HEK293 (cell line): ENCODE data around the gene CTDSPL2.
A peak's percentile ranks its signal among the peaks of the same experiment; 100 is the strongest.

ENCODE experiments used
- KLF8 ChIP-seq: fragments of 450-650 bp; formaldehyde crosslinking; IDR thresholded peaks from 2 replicates; pipeline ENCODE4 v1.5.1; 2016; ENCODE audit warnings: missing biosample characterization, missing genetic modification characterization
- RBAK ChIP-seq: fragments of 450-650 bp; formaldehyde crosslinking; IDR thresholded peaks from 2 replicates; pipeline ENCODE4 v1.5.1; 2016; ENCODE audit warnings: missing biosample characterization, missing genetic modification characterization
- SCRT2 ChIP-seq: fragments of 450-650 bp; formaldehyde crosslinking; IDR thresholded peaks from 2 replicates; pipeline ENCODE4 v1.5.1; 2016; ENCODE audit warnings: missing biosample characterization, missing genetic modification characterization
- SETDB1 ChIP-seq: IDR thresholded peaks from one replicate; pipeline ENCODE4 v1.6.1; 2017; ENCODE audit warnings: mild to moderate bottlenecking, low read length, moderate library complexity, mixed read lengths; ENCODE audit not compliant: insufficient read length
- SP2 ChIP-seq: fragments of 450-650 bp; formaldehyde crosslinking; IDR thresholded peaks from 2 replicates; pipeline ENCODE4 v1.5.1; 2016; ENCODE audit warnings: missing biosample characterization, missing genetic modification characterization
- ZBTB20 ChIP-seq: fragments of 450-650 bp; formaldehyde crosslinking; IDR thresholded peaks from 2 replicates; pipeline ENCODE4 v1.5.1; 2016; ENCODE audit warnings: missing biosample characterization, missing genetic modification characterization
- ZNF16 ChIP-seq: fragments of 450-650 bp; formaldehyde crosslinking; IDR thresholded peaks from 2 replicates; pipeline ENCODE4 v1.5.1; 2016; ENCODE audit warnings: low read depth, missing biosample characterization, missing genetic modification characterization
- ZNF221 ChIP-seq: fragments of 450-650 bp; formaldehyde crosslinking; IDR thresholded peaks from 2 replicates; pipeline ENCODE4 v1.5.1; 2017; ENCODE audit warnings: missing biosample characterization, missing genetic modification characterization, borderline replicate concordance
- ZNF248 ChIP-seq: fragments of 450-650 bp; formaldehyde crosslinking; IDR thresholded peaks from 2 replicates; pipeline ENCODE4 v1.5.1; 2017; ENCODE audit warnings: missing biosample characterization, missing genetic modification characterization
- ZNF354C ChIP-seq: fragments of 450-650 bp; formaldehyde crosslinking; IDR thresholded peaks from 2 replicates; pipeline ENCODE4 v1.5.1; 2016; ENCODE audit warnings: missing biosample characterization, missing genetic modification characterization, low read depth, borderline replicate concordance
- ZNF416 ChIP-seq: fragments of 450-650 bp; formaldehyde crosslinking; IDR thresholded peaks from 2 replicates; pipeline ENCODE4 v1.5.1; 2016; ENCODE audit warnings: missing biosample characterization, missing genetic modification characterization
- ZNF560 ChIP-seq: fragments of 450-650 bp; formaldehyde crosslinking; IDR thresholded peaks from 2 replicates; pipeline ENCODE4 v1.5.1; 2017; ENCODE audit warnings: missing biosample characterization, missing genetic modification characterization, borderline replicate concordance
- ZNF596 ChIP-seq: fragments of 450-650 bp; IDR thresholded peaks from 2 replicates; pipeline ENCODE4 v1.5.0; 2018; ENCODE audit warnings: missing biosample characterization, mild to moderate bottlenecking, missing genetic modification characterization, moderate library complexity
- ZNF610 ChIP-seq: fragments of 450-650 bp; formaldehyde crosslinking; IDR thresholded peaks from 2 replicates; pipeline ENCODE4 v1.5.1; 2016; ENCODE audit warnings: missing biosample characterization, missing genetic modification characterization, borderline replicate concordance
- ZNF747 ChIP-seq: fragments of 450-650 bp; formaldehyde crosslinking; IDR thresholded peaks from 2 replicates; pipeline ENCODE4 v1.5.1; 2016; ENCODE audit warnings: missing biosample characterization, missing genetic modification characterization
- ZNF791 ChIP-seq: fragments of 450-650 bp; formaldehyde crosslinking; IDR thresholded peaks from 2 replicates; pipeline ENCODE4 v1.5.1; 2016; ENCODE audit warnings: missing biosample characterization, missing genetic modification characterization
- ZXDB ChIP-seq: fragments of 450-650 bp; formaldehyde crosslinking; IDR thresholded peaks from 2 replicates; pipeline ENCODE4 v1.5.1; 2016; ENCODE audit warnings: missing biosample characterization, missing genetic modification characterization
- TF ChIP-seq, protein P1 (sequence below): sonication (generic); formaldehyde crosslinking; IDR thresholded peaks from 2 replicates; pipeline ENCODE4 v1.8.1; 2022; ENCODE audit warnings: mild to moderate bottlenecking, moderate library complexity, missing genetic modification reagents
- TF ChIP-seq, protein P2 (sequence below): fragments of 450-650 bp; formaldehyde crosslinking; IDR thresholded peaks from 2 replicates; pipeline ENCODE4 v1.5.1; 2016; ENCODE audit warnings: missing biosample characterization, missing genetic modification characterization, borderline replicate concordance
- TF ChIP-seq, protein P3 (sequence below): fragments of 450-650 bp; formaldehyde crosslinking; IDR thresholded peaks from 2 replicates; pipeline ENCODE4 v1.5.1; 2017; ENCODE audit warnings: missing biosample characterization, missing genetic modification characterization
- TF ChIP-seq, protein P4 (sequence below): fragments of 450-650 bp; formaldehyde crosslinking; IDR thresholded peaks from 2 replicates; pipeline ENCODE4 v1.5.1; 2016; ENCODE audit warnings: missing biosample characterization, missing genetic modification characterization
- TF ChIP-seq, protein P5 (sequence below): fragments of 450-650 bp; formaldehyde crosslinking; IDR thresholded peaks from 2 replicates; pipeline ENCODE4; 2016; ENCODE audit warnings: missing biosample characterization, missing genetic modification characterization
- TF ChIP-seq, protein P6 (sequence below): fragments of 450-650 bp; IDR thresholded peaks from 2 replicates; pipeline ENCODE4 v1.5.1; 2018; ENCODE audit warnings: missing biosample characterization, missing genetic modification characterization
- TF ChIP-seq, protein P7 (sequence below): fragments of 450-650 bp; formaldehyde crosslinking; IDR thresholded peaks from 2 replicates; pipeline ENCODE4 v1.5.1; 2016; ENCODE audit warnings: missing biosample characterization, missing genetic modification characterization, borderline replicate concordance

CTDSPL2 gene

DNA sequence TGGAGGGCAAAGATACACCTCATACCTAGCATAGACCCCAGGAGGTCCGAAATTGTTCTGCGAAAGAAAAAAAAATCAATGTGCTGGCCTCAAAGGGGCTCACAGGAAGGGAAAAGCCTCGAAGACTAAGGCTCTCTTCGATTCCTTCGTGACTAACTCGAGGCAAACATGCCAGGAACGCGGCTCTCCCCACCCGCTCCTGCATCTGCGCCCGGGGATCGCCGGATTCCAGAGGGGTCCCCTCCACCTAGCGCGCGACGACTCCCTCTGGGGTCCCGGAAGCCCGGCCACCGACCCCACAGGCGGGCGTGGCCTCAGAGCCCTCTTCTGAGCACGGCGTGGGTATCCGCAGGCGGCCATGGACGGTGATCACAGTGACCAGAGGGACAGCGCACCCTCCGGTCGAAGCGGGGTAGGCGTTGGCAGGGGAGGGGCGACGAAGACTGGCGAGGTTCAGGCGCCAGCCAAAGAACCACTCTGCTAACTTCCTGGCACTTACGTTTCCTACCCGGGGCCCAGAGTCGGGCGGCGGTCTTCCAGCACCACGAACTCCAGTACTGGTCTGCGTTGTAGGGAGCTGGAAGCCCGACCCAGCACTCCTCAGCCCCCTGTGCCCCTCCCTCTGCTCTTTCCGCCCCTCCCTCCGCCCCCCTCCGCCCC is 109.0 kb downstream of the CTDSPL2 start (continued):
- TF ChIP-seq, protein P1, sequence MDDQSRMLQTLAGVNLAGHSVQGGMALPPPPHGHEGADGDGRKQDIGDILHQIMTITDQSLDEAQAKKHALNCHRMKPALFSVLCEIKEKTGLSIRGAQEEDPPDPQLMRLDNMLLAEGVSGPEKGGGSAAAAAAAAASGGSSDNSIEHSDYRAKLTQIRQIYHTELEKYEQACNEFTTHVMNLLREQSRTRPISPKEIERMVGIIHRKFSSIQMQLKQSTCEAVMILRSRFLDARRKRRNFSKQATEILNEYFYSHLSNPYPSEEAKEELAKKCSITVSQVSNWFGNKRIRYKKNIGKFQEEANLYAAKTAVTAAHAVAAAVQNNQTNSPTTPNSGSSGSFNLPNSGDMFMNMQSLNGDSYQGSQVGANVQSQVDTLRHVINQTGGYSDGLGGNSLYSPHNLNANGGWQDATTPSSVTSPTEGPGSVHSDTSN: no peak
- TF ChIP-seq ZNF221 (tag by site-specific recombination) (no peak), ZBTB20 (tag by site-specific recombination) (peak; percentile 86), RBAK (tag by site-specific recombination) (no peak), ZNF747 (tag by site-specific recombination) (no peak), ZNF596 (tag by site-specific recombination) (no peak), ZNF16 (tag by site-specific recombination) (no peak), ZNF416 (tag by site-specific recombination) (no peak), ZNF791 (no peak), KLF8 (tag by site-specific recombination) (peak; percentile 29), ZNF610 (tag by site-specific recombination) (no peak), SP2 (peak; percentile 38; the same call in 1 of the 2 replicates), SETDB1 (no peak), SCRT2 (no peak), ZNF354C (tag by site-specific recombination) (no peak), ZNF248 (tag by site-specific recombination) (no peak), ZXDB (tag by site-specific recombination) (no peak), ZNF560 (tag by site-specific recombination) (no peak)
- TF ChIP-seq, protein P2, sequence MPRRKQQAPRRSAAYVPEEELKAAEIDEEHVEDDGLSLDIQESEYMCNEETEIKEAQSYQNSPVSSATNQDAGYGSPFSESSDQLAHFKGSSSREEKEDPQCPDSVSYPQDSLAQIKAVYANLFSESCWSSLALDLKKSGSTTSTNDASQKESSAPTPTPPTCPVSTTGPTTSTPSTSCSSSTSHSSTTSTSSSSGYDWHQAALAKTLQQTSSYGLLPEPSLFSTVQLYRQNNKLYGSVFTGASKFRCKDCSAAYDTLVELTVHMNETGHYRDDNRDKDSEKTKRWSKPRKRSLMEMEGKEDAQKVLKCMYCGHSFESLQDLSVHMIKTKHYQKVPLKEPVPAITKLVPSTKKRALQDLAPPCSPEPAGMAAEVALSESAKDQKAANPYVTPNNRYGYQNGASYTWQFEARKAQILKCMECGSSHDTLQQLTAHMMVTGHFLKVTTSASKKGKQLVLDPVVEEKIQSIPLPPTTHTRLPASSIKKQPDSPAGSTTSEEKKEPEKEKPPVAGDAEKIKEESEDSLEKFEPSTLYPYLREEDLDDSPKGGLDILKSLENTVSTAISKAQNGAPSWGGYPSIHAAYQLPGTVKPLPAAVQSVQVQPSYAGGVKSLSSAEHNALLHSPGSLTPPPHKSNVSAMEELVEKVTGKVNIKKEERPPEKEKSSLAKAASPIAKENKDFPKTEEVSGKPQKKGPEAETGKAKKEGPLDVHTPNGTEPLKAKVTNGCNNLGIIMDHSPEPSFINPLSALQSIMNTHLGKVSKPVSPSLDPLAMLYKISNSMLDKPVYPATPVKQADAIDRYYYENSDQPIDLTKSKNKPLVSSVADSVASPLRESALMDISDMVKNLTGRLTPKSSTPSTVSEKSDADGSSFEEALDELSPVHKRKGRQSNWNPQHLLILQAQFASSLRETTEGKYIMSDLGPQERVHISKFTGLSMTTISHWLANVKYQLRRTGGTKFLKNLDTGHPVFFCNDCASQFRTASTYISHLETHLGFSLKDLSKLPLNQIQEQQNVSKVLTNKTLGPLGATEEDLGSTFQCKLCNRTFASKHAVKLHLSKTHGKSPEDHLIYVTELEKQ (tag by site-specific recombination): no peak
- TF ChIP-seq, protein P3, sequence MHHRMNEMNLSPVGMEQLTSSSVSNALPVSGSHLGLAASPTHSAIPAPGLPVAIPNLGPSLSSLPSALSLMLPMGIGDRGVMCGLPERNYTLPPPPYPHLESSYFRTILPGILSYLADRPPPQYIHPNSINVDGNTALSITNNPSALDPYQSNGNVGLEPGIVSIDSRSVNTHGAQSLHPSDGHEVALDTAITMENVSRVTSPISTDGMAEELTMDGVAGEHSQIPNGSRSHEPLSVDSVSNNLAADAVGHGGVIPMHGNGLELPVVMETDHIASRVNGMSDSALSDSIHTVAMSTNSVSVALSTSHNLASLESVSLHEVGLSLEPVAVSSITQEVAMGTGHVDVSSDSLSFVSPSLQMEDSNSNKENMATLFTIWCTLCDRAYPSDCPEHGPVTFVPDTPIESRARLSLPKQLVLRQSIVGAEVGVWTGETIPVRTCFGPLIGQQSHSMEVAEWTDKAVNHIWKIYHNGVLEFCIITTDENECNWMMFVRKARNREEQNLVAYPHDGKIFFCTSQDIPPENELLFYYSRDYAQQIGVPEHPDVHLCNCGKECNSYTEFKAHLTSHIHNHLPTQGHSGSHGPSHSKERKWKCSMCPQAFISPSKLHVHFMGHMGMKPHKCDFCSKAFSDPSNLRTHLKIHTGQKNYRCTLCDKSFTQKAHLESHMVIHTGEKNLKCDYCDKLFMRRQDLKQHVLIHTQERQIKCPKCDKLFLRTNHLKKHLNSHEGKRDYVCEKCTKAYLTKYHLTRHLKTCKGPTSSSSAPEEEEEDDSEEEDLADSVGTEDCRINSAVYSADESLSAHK: no peak
- TF ChIP-seq, protein P4, sequence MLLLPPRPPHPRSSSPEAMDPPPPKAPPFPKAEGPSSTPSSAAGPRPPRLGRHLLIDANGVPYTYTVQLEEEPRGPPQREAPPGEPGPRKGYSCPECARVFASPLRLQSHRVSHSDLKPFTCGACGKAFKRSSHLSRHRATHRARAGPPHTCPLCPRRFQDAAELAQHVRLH (tag by site-specific recombination): no peak
- TF ChIP-seq, protein P5, sequence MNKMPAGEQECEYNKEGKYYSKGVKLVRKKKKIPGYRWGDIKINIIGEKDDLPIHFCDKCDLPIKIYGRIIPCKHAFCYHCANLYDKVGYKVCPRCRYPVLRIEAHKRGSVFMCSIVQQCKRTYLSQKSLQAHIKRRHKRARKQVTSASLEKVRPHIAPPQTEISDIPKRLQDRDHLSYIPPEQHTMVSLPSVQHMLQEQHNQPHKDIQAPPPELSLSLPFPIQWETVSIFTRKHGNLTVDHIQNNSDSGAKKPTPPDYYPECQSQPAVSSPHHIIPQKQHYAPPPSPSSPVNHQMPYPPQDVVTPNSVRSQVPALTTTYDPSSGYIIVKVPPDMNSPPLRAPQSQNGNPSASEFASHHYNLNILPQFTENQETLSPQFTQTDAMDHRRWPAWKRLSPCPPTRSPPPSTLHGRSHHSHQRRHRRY: no peak
- TF ChIP-seq, protein P6, sequence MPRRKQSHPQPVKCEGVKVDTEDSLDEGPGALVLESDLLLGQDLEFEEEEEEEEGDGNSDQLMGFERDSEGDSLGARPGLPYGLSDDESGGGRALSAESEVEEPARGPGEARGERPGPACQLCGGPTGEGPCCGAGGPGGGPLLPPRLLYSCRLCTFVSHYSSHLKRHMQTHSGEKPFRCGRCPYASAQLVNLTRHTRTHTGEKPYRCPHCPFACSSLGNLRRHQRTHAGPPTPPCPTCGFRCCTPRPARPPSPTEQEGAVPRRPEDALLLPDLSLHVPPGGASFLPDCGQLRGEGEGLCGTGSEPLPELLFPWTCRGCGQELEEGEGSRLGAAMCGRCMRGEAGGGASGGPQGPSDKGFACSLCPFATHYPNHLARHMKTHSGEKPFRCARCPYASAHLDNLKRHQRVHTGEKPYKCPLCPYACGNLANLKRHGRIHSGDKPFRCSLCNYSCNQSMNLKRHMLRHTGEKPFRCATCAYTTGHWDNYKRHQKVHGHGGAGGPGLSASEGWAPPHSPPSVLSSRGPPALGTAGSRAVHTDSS: no peak
- TF ChIP-seq, protein P7, sequence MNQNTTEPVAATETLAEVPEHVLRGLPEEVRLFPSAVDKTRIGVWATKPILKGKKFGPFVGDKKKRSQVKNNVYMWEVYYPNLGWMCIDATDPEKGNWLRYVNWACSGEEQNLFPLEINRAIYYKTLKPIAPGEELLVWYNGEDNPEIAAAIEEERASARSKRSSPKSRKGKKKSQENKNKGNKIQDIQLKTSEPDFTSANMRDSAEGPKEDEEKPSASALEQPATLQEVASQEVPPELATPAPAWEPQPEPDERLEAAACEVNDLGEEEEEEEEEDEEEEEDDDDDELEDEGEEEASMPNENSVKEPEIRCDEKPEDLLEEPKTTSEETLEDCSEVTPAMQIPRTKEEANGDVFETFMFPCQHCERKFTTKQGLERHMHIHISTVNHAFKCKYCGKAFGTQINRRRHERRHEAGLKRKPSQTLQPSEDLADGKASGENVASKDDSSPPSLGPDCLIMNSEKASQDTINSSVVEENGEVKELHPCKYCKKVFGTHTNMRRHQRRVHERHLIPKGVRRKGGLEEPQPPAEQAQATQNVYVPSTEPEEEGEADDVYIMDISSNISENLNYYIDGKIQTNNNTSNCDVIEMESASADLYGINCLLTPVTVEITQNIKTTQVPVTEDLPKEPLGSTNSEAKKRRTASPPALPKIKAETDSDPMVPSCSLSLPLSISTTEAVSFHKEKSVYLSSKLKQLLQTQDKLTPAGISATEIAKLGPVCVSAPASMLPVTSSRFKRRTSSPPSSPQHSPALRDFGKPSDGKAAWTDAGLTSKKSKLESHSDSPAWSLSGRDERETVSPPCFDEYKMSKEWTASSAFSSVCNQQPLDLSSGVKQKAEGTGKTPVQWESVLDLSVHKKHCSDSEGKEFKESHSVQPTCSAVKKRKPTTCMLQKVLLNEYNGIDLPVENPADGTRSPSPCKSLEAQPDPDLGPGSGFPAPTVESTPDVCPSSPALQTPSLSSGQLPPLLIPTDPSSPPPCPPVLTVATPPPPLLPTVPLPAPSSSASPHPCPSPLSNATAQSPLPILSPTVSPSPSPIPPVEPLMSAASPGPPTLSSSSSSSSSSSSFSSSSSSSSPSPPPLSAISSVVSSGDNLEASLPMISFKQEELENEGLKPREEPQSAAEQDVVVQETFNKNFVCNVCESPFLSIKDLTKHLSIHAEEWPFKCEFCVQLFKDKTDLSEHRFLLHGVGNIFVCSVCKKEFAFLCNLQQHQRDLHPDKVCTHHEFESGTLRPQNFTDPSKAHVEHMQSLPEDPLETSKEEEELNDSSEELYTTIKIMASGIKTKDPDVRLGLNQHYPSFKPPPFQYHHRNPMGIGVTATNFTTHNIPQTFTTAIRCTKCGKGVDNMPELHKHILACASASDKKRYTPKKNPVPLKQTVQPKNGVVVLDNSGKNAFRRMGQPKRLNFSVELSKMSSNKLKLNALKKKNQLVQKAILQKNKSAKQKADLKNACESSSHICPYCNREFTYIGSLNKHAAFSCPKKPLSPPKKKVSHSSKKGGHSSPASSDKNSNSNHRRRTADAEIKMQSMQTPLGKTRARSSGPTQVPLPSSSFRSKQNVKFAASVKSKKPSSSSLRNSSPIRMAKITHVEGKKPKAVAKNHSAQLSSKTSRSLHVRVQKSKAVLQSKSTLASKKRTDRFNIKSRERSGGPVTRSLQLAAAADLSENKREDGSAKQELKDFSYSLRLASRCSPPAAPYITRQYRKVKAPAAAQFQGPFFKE: no peak
